IMR-90 (cell line): ENCODE data around the gene TNS3.

Source experiments
- POLR2A ChIP-seq: IDR thresholded peaks from 2 replicates; pipeline ENCODE4 v1.6.1; 2012; ENCODE audit warnings: mild to moderate bottlenecking, low read depth, low read length
- RAD21 ChIP-seq: IDR thresholded peaks from 2 replicates; pipeline ENCODE4 v1.6.1; 2012; ENCODE audit warnings: low read length, improper control_type of control experiment
- SMC3 ChIP-seq: fragments of 150-350 bp; IDR thresholded peaks from 2 replicates; pipeline ENCODE4 v1.6.1; 2016; ENCODE audit warnings: low read depth, mild to moderate bottlenecking, antibody characterized with exemption, low read length, moderate library complexity

- TF ChIP-seq RAD21 (no peak), POLR2A (no peak), SMC3 (no peak)
Measured at GRCh38 chr7:47337531-47337930, 244.4 kb downstream of the TNS3 start.
